ENCODE data around the gene NBPF3.

DNA sequence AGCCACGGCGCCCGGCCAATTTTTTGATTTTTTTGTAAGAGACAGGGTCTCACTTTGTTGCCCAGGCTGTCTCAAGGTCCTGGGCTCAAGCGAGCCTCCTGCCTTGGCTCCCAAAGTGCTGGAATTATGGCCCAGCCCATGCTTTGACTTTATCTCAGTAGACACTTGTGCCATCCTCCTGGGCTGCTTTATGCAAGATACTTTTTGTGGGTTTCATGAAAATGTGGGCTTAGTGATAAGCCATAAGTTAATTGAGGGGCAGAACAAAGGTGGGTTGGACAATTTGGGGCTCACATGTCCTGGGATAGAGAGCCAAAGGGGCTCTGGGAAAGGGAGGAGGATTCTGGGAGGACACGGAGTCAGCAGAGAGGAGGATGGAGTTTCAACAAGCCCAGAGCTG lies 91.3 kb downstream of the NBPF3 start:
- TF ChIP-seq, protein P1, sequence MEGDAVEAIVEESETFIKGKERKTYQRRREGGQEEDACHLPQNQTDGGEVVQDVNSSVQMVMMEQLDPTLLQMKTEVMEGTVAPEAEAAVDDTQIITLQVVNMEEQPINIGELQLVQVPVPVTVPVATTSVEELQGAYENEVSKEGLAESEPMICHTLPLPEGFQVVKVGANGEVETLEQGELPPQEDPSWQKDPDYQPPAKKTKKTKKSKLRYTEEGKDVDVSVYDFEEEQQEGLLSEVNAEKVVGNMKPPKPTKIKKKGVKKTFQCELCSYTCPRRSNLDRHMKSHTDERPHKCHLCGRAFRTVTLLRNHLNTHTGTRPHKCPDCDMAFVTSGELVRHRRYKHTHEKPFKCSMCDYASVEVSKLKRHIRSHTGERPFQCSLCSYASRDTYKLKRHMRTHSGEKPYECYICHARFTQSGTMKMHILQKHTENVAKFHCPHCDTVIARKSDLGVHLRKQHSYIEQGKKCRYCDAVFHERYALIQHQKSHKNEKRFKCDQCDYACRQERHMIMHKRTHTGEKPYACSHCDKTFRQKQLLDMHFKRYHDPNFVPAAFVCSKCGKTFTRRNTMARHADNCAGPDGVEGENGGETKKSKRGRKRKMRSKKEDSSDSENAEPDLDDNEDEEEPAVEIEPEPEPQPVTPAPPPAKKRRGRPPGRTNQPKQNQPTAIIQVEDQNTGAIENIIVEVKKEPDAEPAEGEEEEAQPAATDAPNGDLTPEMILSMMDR (IDR thresholded peaks at IDR 0.05): no peak
- TF ChIP-seq, protein P2, sequence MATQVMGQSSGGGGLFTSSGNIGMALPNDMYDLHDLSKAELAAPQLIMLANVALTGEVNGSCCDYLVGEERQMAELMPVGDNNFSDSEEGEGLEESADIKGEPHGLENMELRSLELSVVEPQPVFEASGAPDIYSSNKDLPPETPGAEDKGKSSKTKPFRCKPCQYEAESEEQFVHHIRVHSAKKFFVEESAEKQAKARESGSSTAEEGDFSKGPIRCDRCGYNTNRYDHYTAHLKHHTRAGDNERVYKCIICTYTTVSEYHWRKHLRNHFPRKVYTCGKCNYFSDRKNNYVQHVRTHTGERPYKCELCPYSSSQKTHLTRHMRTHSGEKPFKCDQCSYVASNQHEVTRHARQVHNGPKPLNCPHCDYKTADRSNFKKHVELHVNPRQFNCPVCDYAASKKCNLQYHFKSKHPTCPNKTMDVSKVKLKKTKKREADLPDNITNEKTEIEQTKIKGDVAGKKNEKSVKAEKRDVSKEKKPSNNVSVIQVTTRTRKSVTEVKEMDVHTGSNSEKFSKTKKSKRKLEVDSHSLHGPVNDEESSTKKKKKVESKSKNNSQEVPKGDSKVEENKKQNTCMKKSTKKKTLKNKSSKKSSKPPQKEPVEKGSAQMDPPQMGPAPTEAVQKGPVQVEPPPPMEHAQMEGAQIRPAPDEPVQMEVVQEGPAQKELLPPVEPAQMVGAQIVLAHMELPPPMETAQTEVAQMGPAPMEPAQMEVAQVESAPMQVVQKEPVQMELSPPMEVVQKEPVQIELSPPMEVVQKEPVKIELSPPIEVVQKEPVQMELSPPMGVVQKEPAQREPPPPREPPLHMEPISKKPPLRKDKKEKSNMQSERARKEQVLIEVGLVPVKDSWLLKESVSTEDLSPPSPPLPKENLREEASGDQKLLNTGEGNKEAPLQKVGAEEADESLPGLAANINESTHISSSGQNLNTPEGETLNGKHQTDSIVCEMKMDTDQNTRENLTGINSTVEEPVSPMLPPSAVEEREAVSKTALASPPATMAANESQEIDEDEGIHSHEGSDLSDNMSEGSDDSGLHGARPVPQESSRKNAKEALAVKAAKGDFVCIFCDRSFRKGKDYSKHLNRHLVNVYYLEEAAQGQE (IDR thresholded peaks at IDR 0.05; ENCODE audit: insufficient read depth in 1 of 2, low read depth in 2 of 2, low read length in 1 of 2): no peak
